22Rv1 (cell line): ENCODE data around the gene NPC1L1.

Experiments
- H3K27ac ChIP-seq: fragments of 450-650 bp; 2 replicates; pipeline ENCODE4 v1.5.1; 2017
- ZFX ChIP-seq: fragments of 450-650 bp; IDR thresholded peaks from 2 replicates; pipeline ENCODE4 v1.6.1; 2017; ENCODE audit warnings: antibody characterized with exemption, borderline replicate concordance
- TF ChIP-seq, protein P1 (sequence below): fragments of 450-650 bp; IDR thresholded peaks from 2 replicates; pipeline ENCODE4 v1.5.1; 2017; ENCODE audit warnings: mild to moderate bottlenecking

The NPC1L1 gene

GRCh38 chr7:44486001-44486400, 55.1 kb downstream of the NPC1L1 start:
- TF ChIP-seq ZFX, result no peak
- TF ChIP-seq, protein P1, sequence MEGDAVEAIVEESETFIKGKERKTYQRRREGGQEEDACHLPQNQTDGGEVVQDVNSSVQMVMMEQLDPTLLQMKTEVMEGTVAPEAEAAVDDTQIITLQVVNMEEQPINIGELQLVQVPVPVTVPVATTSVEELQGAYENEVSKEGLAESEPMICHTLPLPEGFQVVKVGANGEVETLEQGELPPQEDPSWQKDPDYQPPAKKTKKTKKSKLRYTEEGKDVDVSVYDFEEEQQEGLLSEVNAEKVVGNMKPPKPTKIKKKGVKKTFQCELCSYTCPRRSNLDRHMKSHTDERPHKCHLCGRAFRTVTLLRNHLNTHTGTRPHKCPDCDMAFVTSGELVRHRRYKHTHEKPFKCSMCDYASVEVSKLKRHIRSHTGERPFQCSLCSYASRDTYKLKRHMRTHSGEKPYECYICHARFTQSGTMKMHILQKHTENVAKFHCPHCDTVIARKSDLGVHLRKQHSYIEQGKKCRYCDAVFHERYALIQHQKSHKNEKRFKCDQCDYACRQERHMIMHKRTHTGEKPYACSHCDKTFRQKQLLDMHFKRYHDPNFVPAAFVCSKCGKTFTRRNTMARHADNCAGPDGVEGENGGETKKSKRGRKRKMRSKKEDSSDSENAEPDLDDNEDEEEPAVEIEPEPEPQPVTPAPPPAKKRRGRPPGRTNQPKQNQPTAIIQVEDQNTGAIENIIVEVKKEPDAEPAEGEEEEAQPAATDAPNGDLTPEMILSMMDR, result no peak

DNA sequence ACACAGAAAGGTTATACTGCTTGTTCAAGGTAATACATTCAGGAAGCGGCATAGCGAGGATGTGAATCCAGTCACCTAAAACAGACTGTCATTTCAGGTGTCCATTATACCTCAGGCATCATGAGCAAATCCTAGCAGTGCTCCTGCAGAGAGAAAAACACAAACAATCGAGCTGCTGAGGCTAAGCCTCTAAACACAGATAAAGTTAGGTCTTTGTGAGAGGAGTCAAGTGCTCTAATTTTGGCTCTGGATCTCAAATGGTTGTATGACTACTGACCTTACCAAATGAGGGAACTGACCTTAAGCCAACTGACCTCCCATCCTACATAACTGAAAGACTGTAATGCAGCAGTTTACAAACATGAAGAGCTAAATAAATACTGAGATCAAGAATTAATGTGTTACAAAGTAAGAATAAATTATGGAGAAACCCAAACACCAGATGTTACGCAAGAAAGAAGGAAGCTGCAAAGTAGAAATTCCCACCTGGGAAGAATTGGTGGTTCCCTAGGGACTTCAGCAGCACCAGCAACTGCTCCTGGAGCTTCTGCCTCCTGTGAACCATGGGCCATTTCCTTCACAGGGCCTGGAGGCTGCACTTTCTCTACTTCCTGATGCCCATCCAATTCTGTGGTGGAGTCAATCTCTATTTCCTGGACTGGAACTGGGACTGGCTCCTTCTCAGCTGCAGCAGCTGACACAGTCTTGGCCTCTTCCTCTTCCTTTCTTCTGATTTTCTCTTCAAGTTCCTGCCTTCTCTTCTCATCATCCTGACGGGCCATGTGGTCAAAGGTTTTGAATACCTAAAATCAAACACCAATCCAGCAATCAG, 56.4 kb downstream of the NPC1L1 start:
- H3K27ac ChIP-seq, result no peak overlapping the region
- TF ChIP-seq ZFX, result no peak
- TF ChIP-seq, protein P1, result no peak

More at GRCh38 chr7:44486001-44486400, 55.1 kb downstream of the NPC1L1 start:
- no peak overlapping the region for H3K27ac ChIP-seq

DNA sequence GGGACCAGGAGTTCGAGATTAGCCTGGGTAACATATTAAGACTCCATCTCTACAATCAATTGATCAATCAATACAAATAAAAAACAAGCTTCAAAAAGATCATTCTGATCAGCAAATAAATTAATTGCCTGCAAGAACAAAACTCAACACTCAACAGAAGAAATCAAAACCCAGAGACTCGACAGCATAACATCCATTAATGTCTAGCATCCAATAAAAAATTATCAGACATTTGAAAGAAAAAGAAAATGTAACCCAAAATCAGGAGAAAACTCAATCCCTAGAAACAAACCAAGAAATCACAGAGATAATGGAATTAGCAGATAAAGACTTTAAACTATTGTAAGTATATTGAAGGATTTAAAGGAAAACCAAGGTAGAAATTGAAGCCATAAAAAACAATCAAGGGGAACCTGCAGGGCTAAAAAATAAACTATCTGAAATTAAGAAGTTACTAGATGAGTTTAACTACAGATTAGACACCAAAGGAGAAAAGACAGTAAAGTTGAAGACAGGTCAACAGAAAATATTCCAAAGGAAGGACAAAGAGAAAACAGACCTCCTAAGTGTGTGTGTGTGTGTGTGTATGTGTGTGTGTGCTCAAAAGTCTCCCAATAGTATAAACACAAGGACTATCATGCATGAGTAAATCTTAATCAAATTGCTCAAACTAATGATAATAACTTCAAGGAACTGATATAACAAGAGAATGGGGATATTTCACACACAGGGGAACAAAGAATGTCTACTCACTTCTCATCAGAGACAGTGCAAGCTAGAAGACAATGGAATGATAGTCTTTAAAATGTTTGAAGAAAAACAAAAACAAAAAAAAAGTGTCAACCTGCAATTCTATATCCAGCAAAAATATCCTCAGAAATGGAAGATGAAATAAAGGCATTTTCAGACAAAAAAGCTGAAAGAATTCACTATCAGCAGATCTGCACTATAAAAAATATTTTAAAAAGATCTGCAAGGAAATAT, 58.3 kb downstream of the NPC1L1 start:
- TF ChIP-seq, protein P1, result no peak
- no peak for TF ChIP-seq ZFX
- H3K27ac ChIP-seq, result no peak overlapping the region

- no peak for TF ChIP-seq ZFX
- TF ChIP-seq, protein P1, result no peak
Measured at GRCh38 chr7:44477938-44478337, 63.2 kb downstream of the NPC1L1 start.

DNA sequence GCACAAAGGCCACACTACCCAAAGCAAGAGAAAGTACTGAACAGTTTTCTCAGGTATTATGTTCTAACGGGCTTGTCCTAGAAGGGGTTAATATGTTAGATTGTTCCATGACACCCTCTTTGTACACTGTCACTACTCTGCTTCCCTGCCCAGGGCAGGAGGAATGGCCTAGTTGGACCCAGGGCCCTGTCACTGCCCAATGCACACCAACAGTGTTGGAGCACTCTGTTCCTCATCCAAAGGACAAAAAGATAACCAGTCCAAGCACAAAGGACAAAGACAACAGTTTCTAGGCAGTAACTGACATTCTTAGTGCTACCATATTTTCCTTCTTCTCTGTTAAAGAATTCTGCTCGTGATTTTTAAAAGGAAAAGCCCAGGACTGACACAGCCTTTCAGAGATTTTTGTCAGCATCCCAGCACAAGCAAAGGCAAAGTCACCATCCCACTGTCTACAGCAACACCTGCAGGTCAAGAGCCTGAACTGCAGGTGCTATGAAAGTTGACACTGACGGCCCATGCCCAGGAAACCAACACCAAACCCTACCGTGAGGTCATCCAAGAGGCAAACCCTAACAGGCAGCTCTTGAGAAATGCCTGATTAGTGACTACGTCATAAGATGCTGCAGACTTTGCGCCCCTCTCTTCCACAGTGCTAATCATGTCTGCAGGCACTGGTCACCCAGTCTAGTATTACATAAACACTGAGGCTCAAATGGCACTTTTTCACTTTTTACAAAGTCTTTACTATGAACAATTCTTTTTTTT, 63.9 kb downstream of the NPC1L1 start:
- no peak overlapping the region for H3K27ac ChIP-seq
- TF ChIP-seq ZFX, result no peak
- TF ChIP-seq, protein P1, result peak; percentile 96

More at GRCh38 chr7:44477938-44478337, 63.2 kb downstream of the NPC1L1 start:
- no peak overlapping the region for H3K27ac ChIP-seq

DNA sequence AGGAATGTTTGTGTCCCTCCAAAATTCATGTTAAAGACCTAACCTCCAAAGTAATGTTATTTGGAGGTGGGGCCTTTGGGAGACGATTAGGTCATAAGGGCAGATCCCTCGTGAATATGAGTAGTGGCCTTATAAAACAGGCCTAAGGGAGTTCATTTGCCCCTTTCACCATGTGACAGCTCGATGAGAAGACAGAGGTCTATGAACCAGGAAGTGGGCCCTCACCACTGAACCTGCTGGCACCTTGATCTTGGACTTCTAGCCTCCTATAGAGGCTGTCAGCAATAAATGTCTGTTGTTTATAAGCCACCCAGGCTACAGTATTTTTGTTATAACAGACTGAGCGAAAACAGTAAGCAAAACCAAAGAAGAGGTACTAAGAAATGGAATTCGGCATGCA, 64.8 kb downstream of the NPC1L1 start:
- TF ChIP-seq, protein P1, result no peak
- no peak for TF ChIP-seq ZFX
- H3K27ac ChIP-seq, result no peak overlapping the region
